ENCODE data around the gene CHRNB2. TPM values are rescaled to one million over a fixed set of nuclear protein-coding genes. Genes with fewer than 3 reads are reported as not detected.

The CHRNB2 gene
- total and polyA plus RNA-seq, 9 of the 15 experiments (the other 6 are each of a cell fraction or from before 2014, with no cell fraction given): 0.01 TPM; not detected in 8

GRCh38 chr1:154616659-154617345 is 49.2 kb downstream of the CHRNB2 start (continued):
- TF ChIP-seq ZNF445 (CRISPR knock-in tag; IDR thresholded peaks at IDR 0.05; ENCODE audit: low read depth) (no peak), ZNF431 (CRISPR knock-in tag; IDR thresholded peaks at IDR 0.05) (no peak), SUPT5H (IDR thresholded peaks at IDR 0.05) (no peak), CREBBP (IDR thresholded peaks at IDR 0.05; ENCODE audit: low read depth, low read length) (no peak), TCF7L2 (IDR thresholded peaks at IDR 0.05; ENCODE audit: low read depth, low read length) (no peak), PTBP1 (IDR thresholded peaks at IDR 0.05; ENCODE audit: low read depth, low read length) (no peak), EWSR1 (IDR thresholded peaks at IDR 0.05; ENCODE audit: borderline replicate concordance, low read depth, partially characterized antibody) (no peak), RHOXF2B (CRISPR knock-in tag; conservative IDR thresholded peaks at IDR 0.05) (no peak), ZNF586 (CRISPR knock-in tag; conservative IDR thresholded peaks at IDR 0.05) (no peak), CTBP1 (IDR thresholded peaks at IDR 0.05; ENCODE audit: borderline replicate concordance) (0 out of 2 replicates have a peak, but pooled peaks have one; percentile 25), JUND (IDR thresholded peaks at IDR 0.05; ENCODE audit: borderline replicate concordance, low read depth, low read length) (peak; percentile 80), JUND (tag; IDR thresholded peaks at IDR 0.05; ENCODE audit: borderline replicate concordance, low read depth, low read length) (peak; percentile 82; the same call in 2 of the 3 replicates), SPI1 (IDR thresholded peaks at IDR 0.05; ENCODE audit: borderline replicate concordance, low read depth, low read length) (no peak), POLR2B (IDR thresholded peaks at IDR 0.05; ENCODE audit: low read depth, partially characterized antibody) (no peak), GTF2B (IDR thresholded peaks at IDR 0.05; ENCODE audit: extremely low read depth, insufficient read length) (no peak), ZNF507 (tag; conservative IDR thresholded peaks at IDR 0.05) (no peak), ZNF644 (tag; IDR thresholded peaks at IDR 0.05; ENCODE audit: low read depth) (peak; percentile 64), NR4A1 (CRISPR knock-in tag; IDR thresholded peaks at IDR 0.05) (no peak), NR4A1 (tag; IDR thresholded peaks at IDR 0.05) (no peak), SMARCE1 (IDR thresholded peaks at IDR 0.05) (peak; percentile 53; the same call in 1 of the 2 replicates), ZNF3 (CRISPR knock-in tag; IDR thresholded peaks at IDR 0.05) (no peak), ZNF121 (CRISPR knock-in tag; conservative IDR thresholded peaks at IDR 0.05) (no peak)
- TF ChIP-seq, protein P1, sequence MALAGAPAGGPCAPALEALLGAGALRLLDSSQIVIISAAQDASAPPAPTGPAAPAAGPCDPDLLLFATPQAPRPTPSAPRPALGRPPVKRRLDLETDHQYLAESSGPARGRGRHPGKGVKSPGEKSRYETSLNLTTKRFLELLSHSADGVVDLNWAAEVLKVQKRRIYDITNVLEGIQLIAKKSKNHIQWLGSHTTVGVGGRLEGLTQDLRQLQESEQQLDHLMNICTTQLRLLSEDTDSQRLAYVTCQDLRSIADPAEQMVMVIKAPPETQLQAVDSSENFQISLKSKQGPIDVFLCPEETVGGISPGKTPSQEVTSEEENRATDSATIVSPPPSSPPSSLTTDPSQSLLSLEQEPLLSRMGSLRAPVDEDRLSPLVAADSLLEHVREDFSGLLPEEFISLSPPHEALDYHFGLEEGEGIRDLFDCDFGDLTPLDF (CRISPR knock-in tag; IDR thresholded peaks at IDR 0.05): no peak
- TF ChIP-seq, protein P2, sequence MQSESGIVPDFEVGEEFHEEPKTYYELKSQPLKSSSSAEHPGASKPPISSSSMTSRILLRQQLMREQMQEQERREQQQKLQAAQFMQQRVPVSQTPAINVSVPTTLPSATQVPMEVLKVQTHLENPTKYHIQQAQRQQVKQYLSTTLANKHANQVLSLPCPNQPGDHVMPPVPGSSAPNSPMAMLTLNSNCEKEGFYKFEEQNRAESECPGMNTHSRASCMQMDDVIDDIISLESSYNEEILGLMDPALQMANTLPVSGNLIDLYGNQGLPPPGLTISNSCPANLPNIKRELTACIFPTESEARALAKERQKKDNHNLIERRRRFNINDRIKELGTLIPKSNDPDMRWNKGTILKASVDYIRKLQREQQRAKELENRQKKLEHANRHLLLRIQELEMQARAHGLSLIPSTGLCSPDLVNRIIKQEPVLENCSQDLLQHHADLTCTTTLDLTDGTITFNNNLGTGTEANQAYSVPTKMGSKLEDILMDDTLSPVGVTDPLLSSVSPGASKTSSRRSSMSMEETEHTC (IDR thresholded peaks at IDR 0.05): no peak
- TF ChIP-seq, protein P3, sequence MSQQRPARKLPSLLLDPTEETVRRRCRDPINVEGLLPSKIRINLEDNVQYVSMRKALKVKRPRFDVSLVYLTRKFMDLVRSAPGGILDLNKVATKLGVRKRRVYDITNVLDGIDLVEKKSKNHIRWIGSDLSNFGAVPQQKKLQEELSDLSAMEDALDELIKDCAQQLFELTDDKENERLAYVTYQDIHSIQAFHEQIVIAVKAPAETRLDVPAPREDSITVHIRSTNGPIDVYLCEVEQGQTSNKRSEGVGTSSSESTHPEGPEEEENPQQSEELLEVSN (IDR thresholded peaks at IDR 0.05; ENCODE audit: borderline replicate concordance in 1 of 2, extremely low read depth in 1 of 2, insufficient read depth in 1 of 2, insufficient read length in 1 of 2, low read depth in 1 of 2, low read length in 1 of 2, poor library complexity in 1 of 2, severe bottlenecking in 1 of 2): no peak
